ENCODE data around the gene EFNA1. TPM values are rescaled to one million over a fixed set of nuclear protein-coding genes. Genes with fewer than 3 reads are reported as not detected.
A peak's percentile ranks its signal among the peaks of the same experiment; 100 is the strongest.

Gene EFNA1
- total and polyA plus RNA-seq, 2 of the 13 experiments (the other 11 are each of a cell fraction or from before 2014, with no cell fraction given): 81.8 to 874 TPM

GRCh38 chr1:155167166-155168104 lies 39.8 kb downstream of the EFNA1 start (continued):
- TF ChIP-seq CHCHD3 (CRISPR knock-in tag; IDR thresholded peaks at IDR 0.05) (no peak), DMTF1 (CRISPR knock-in tag; IDR thresholded peaks at IDR 0.05) (no peak), ZNF264 (CRISPR knock-in tag; IDR thresholded peaks at IDR 0.05) (no peak), MLX (CRISPR knock-in tag; IDR thresholded peaks at IDR 0.05) (no peak), HOXA3 (CRISPR knock-in tag; IDR thresholded peaks at IDR 0.05) (peak; percentile 10; the same call in 1 of the 2 replicates), LRRFIP1 (CRISPR knock-in tag; conservative IDR thresholded peaks at IDR 0.05) (no peak), ZNF572 (CRISPR knock-in tag; IDR thresholded peaks at IDR 0.05) (no peak), BRD4 (CRISPR knock-in tag; IDR thresholded peaks at IDR 0.05) (no peak), CREBL2 (CRISPR knock-in tag; IDR thresholded peaks at IDR 0.05; ENCODE audit: borderline replicate concordance) (no peak), PPARG (CRISPR knock-in tag; conservative IDR thresholded peaks at IDR 0.05) (peak; percentile 59; the same call in 1 of the 2 replicates), ARID5B (CRISPR knock-in tag; IDR thresholded peaks at IDR 0.05) (peak; percentile 40; the same call in 1 of the 2 replicates), ZNF460 (CRISPR knock-in tag; IDR thresholded peaks at IDR 0.05; ENCODE audit: borderline replicate concordance) (no peak), SRSF9 (IDR thresholded peaks at IDR 0.05; ENCODE audit: borderline replicate concordance, insufficient read depth, low read depth, low read length, poor library complexity, severe bottlenecking) (no peak), ONECUT2 (CRISPR knock-in tag; IDR thresholded peaks at IDR 0.05) (no peak), SMARCE1 (IDR thresholded peaks at IDR 0.05; ENCODE audit: borderline replicate concordance) (no peak), ZNF616 (CRISPR knock-in tag; IDR thresholded peaks at IDR 0.05; ENCODE audit: low read depth) (no peak), NFIC (IDR thresholded peaks at IDR 0.05; ENCODE audit: low read length) (no peak), FOXP1 (IDR thresholded peaks at IDR 0.05) (no peak), FOXP1 (CRISPR knock-in tag; IDR thresholded peaks at IDR 0.05) (no peak), ZNF3 (CRISPR knock-in tag; IDR thresholded peaks at IDR 0.05) (no peak), ZNF724P (CRISPR knock-in tag; IDR thresholded peaks at IDR 0.05; ENCODE audit: borderline replicate concordance) (0 out of 2 replicates have a peak, but pooled peaks have one; percentile 34)

Data from HepG2 (cell line).